Jurkat, Clone E6-1 (cell line): ENCODE results near the gene RXRA.

Experiments used
- DNase-seq: peaks from one replicate; pipeline ENCODE4 v3.0.0-alpha.2; 2011; ENCODE audit warnings: low read depth, low spot score
- H3K4me3 ChIP-seq: 2 replicates; pipeline ENCODE4 v1.5.1; 2011; ENCODE audit warnings: mild to moderate bottlenecking, low read length, control low read depth, moderate library complexity

Gene RXRA

DNA sequence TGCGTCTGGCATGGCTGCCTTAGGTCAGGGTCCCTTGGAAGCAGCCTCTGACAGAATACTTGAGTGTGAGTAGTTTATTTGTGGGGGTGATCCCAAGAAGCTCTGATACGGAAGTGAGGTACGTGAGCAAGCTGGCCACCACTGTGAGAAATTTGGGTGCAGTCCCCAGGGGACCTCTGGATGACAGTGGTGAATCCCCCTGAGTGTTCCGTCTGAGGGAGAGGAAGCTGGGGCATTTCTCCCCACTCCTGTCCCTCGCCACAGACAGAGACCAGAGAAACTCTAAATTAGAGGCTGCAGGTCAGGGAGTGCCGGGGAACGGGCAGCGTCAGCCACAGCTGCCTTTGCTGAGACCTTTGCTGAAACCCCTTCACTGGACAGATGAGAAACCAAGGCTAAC is 159.4 kb downstream of the RXRA start:
- no peak overlapping the region for H3K4me3 ChIP-seq
- no peak for DNase-seq

DNA sequence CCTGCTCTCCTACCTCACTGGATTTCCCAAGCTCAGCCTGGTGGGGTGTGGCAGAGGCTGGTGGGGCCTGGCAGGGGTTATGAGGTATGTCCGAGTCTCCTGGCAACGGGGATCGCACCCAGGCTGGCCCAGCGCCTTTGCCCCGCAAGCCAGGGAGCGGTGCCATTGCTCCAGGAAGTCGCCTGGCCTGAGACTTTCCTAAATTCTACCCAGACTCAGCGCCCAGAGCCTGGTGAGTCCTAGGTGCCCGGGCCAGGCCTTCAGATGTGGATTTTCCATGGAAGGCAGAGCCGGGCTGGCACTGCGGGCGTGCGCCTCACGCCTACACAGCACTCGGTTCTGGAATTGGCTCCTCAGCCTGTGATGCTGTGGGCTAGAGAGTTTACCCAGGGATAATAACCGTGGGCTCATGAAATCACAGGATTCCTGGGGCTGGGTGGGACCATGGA is 159.9 kb downstream of the RXRA start:
- no peak overlapping the region for H3K4me3 ChIP-seq
- DNase-seq = no peak

DNA sequence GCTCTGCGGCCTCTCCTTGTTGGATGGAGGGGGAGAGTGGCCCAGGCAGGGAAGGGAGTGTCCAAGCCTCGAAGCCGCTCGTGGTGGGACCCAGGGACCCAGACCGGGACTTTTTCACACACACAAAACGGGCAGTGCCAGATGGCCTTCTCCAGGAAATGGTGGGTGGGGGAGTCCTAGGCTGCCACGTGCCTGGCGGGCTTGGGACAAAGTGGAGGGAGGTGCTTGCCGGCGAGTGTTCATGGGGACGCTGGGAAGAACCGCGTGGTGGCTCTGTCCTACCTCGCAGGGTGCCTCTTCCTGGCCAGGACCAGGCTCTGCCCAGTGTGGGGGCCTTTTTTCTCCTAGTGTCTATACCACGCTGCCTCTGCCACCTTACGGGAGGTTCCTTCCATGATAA is 160.3 kb downstream of the RXRA start:
- DNase-seq = no peak
- H3K4me3 ChIP-seq = no peak overlapping the region
